Measurements from ENCODE around the gene DISC1.
"Not testable (repeated sequence)": the region's sequence is repeated elsewhere in the genome, so short reads cannot be mapped to it uniquely, and the experiment has no call there.

Gene DISC1

DNA sequence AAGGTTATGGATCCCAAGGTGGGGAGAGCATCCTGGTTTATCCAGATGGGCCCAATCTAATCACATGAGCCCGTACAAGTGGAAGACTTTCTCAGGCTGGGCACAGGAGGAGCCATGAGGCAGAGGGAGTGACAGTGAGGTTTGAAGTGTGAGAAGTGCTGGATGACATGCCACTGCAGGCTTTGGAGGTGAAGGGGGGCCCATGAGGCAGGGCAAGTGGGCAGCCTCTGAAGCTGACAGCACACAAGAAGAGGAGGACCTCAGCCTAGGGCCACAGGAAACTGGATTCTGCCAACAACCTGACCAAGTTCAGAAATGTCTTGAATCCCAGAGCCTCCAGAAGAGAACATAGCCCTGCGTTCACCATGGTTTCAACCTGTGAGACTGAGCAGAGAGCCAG lies 311.6 kb downstream of the DISC1 start:
- no peak for DNase-seq (ENCODE audit: low read depth)
- H3K4me3 ChIP-seq (ENCODE audit: low read length): no peak overlapping the region
- TF ChIP-seq, protein P1, sequence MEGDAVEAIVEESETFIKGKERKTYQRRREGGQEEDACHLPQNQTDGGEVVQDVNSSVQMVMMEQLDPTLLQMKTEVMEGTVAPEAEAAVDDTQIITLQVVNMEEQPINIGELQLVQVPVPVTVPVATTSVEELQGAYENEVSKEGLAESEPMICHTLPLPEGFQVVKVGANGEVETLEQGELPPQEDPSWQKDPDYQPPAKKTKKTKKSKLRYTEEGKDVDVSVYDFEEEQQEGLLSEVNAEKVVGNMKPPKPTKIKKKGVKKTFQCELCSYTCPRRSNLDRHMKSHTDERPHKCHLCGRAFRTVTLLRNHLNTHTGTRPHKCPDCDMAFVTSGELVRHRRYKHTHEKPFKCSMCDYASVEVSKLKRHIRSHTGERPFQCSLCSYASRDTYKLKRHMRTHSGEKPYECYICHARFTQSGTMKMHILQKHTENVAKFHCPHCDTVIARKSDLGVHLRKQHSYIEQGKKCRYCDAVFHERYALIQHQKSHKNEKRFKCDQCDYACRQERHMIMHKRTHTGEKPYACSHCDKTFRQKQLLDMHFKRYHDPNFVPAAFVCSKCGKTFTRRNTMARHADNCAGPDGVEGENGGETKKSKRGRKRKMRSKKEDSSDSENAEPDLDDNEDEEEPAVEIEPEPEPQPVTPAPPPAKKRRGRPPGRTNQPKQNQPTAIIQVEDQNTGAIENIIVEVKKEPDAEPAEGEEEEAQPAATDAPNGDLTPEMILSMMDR (conservative IDR thresholded peaks at IDR 0.05; ENCODE audit: low read depth, low read length): no peak

DNA sequence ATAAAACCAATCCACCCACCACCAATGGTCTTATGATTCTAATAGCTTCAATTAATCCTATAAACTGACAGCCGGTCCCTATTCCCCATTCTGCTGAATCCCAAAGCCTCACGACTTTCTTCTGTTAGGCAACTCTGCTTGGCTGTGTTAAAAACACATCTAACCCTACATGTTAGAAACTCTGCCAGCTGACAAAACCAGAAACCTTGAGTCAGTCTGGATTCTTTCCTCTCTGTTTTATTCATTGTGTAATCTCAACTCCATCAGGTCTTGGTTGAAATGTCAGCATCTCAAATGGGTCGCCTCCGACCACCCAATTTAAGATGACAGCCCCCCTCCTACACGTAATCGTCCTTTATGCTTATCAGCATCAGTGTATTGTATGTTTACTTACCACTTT lies 312.1 kb downstream of the DISC1 start:
- H3K4me3 ChIP-seq (ENCODE audit: low read length): no peak overlapping the region
- TF ChIP-seq, protein P1 (conservative IDR thresholded peaks at IDR 0.05; ENCODE audit: low read depth, low read length): no peak
- DNase-seq (ENCODE audit: low read depth): no peak

DNA sequence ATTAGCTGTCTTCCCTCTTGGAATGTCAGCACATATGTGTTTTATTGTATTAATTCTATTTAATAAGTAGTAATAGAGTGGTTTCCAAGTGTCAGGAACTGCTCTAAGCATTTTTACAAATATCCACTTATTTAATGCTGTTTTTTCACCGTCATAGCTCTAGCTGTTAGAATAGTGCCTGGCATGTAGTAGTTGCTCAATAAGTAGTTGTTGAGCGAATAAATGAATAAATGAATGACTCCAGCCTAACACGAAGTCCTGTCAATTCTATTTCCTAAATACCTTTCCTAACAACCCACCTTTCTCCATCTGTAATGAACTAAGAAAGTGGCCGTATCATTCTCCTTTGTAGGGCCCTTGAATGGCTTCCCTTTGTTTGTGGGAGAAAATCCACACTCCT lies 312.5 kb downstream of the DISC1 start:
- TF ChIP-seq, protein P1 (conservative IDR thresholded peaks at IDR 0.05; ENCODE audit: low read depth, low read length): no peak
- no peak overlapping the region for H3K4me3 ChIP-seq (ENCODE audit: low read length)
- no peak for DNase-seq (ENCODE audit: low read depth)

DNA sequence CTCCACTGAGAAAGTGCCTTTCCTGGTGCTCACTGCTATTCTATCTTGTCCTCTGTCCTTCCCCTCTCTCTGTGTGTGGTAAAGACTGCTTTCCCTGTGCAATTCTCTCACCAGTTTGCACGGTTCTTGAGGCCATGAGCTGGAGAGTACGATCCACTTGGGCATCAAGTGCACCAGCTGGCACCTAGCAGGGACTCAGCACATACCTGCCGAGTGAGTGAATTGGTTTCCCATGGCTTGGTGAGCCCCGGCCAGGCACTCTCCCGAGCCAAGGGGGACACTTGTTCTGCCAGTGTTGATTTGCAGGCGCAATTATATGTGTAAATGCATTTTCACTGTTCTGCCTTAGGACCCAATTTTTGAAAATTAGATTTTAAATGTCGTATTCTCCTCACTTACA lies 313.5 kb downstream of the DISC1 start:
- TF ChIP-seq, protein P1 (conservative IDR thresholded peaks at IDR 0.05; ENCODE audit: low read depth, low read length): no peak
- DNase-seq (ENCODE audit: low read depth): no peak

DNA sequence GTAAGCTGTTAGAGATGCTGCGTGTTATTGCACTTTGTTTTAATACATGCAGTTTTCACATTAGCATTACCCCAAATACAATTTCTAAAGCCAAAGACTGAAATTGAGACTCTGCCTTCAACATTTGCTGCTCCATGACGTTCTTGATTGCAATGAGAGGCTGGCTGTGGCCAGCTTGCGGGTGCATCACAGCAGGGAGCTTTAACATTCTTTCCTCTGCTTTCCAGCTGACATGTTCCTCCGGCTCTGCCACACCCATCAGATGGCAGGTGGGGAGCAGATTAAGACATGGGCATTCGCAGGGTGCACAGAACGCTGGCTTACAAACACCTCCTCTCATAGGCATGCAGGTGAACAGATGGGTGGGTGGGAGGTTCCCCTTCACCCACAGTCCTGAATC lies 314.1 kb downstream of the DISC1 start:
- no peak overlapping the region for H3K4me3 ChIP-seq (ENCODE audit: low read length)
- TF ChIP-seq, protein P1 (conservative IDR thresholded peaks at IDR 0.05; ENCODE audit: low read depth, low read length): no peak
- DNase-seq (ENCODE audit: low read depth): no peak

More for the DNA sequence above, 313.5 kb downstream of the DISC1 start:
- no peak overlapping the region for H3K4me3 ChIP-seq (ENCODE audit: low read length)

DNA sequence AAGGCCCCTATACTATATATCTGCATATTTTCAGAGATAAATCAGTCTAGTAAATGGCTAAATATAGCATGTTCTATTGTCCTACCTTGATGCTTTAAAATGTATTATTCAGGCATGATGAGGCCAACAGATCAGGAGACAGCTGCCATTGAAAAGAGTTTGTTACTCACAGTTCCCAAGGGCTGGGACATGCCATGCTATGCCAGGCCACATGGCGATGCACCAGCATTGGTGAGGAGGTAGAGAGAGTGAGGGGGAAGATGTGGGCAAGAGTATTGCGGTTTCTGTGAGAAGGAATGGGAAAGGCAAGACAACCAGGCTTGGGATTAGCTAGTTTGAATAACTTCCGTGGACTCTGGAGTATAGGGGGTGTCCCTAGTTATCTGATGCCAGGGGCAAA lies 316.5 kb downstream of the DISC1 start:
- DNase-seq (ENCODE audit: low read depth): no peak
- no peak overlapping the region for H3K4me3 ChIP-seq (ENCODE audit: low read length)
- TF ChIP-seq, protein P1 (conservative IDR thresholded peaks at IDR 0.05; ENCODE audit: low read depth, low read length): no peak

DNA sequence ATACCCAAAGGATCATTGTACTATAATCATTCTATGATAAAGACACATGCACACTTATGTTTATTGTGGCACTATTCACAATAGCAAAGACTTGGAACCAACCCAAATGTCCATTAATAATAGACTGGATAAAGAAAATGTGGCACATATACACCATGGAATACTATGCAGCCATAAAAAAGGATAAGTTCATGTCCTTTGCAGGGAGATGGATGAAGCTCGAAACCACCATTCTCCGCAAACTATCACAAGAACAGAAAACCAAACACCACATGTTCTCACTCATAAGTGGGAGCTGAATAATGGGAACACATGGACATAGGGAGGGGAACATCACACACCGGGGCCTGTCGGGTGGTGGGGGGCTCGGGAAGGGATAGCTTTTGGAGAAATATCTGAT lies 321.5 kb downstream of the DISC1 start:
- not testable (repeated sequence) for DNase-seq (ENCODE audit: low read depth); H3K4me3 ChIP-seq (ENCODE audit: low read length)

All from retinal pigment epithelial cell (primary cell).